ENCODE measurements around the gene GALNT10. TPM values are rescaled to one million over a fixed set of nuclear protein-coding genes. Genes with fewer than 3 reads are reported as not detected.

The GALNT10 gene
- total and polyA plus RNA-seq, 9 of the 15 experiments (the other 6 are each of a cell fraction or from before 2014, with no cell fraction given), result 4.6 to 37.1 (median 13.3) TPM

DNA sequence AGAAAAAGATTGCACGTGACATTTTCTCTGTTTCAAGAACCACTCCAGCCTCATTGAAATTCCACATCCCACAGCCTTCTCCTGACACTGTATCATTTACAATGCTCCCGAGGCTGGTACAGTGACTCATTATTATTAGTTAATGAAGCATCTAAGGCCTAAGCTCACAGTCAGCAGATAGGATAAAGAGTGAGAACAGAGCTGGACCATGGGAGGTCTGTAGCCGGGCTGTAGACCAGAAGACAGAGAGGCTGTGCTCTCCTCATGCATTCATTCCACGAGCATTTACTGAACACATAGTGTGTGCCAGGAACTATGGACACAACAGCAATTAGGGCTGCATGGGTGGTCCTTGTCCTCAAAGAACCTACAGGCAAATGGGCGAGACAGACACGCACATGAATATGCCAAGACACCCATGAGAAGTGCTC, 47.3 kb upstream of the GALNT10 start:
- no peak for TF ChIP-seq MXD1 (CRISPR knock-in tag; IDR thresholded peaks at IDR 0.05; ENCODE audit: borderline replicate concordance, poor library complexity, severe bottlenecking)
- no peak for TF ChIP-seq ESRRA (IDR thresholded peaks at IDR 0.05; ENCODE audit: borderline replicate concordance, low read depth)
- no peak for TF ChIP-seq SMARCA5 (IDR thresholded peaks at IDR 0.05)
- TF ChIP-seq ZNF717 (CRISPR knock-in tag; IDR thresholded peaks at IDR 0.05), result no peak
- TF ChIP-seq ZNF384 (IDR thresholded peaks at IDR 0.05; ENCODE audit: low read depth, low read length), result no peak
- TF ChIP-seq ZMIZ1 (IDR thresholded peaks at IDR 0.05; ENCODE audit: low read depth in 2 of 2, low read length in 2 of 2), result no peak
- TF ChIP-seq FUS (optimal IDR thresholded peaks at IDR 0.05; ENCODE audit: low read depth, low read length), result no peak
- no peak for TF ChIP-seq MYNN (IDR thresholded peaks at IDR 0.05)
- no peak for TF ChIP-seq MYNN (CRISPR knock-in tag; IDR thresholded peaks at IDR 0.05)
- no peak for TF ChIP-seq YBX1 (IDR thresholded peaks at IDR 0.05)
- TF ChIP-seq TAL1 (IDR thresholded peaks at IDR 0.05), result no peak
- no peak for TF ChIP-seq GTF2E2 (tag; IDR thresholded peaks at IDR 0.05)
- no peak for TF ChIP-seq RBM39 (optimal IDR thresholded peaks at IDR 0.05; ENCODE audit: low read depth, low read length)
- TF ChIP-seq, protein P1, sequence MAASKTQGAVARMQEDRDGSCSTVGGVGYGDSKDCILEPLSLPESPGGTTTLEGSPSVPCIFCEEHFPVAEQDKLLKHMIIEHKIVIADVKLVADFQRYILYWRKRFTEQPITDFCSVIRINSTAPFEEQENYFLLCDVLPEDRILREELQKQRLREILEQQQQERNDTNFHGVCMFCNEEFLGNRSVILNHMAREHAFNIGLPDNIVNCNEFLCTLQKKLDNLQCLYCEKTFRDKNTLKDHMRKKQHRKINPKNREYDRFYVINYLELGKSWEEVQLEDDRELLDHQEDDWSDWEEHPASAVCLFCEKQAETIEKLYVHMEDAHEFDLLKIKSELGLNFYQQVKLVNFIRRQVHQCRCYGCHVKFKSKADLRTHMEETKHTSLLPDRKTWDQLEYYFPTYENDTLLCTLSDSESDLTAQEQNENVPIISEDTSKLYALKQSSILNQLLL (CRISPR knock-in tag; IDR thresholded peaks at IDR 0.05; ENCODE audit: borderline replicate concordance), result no peak
- TF ChIP-seq, protein P2, sequence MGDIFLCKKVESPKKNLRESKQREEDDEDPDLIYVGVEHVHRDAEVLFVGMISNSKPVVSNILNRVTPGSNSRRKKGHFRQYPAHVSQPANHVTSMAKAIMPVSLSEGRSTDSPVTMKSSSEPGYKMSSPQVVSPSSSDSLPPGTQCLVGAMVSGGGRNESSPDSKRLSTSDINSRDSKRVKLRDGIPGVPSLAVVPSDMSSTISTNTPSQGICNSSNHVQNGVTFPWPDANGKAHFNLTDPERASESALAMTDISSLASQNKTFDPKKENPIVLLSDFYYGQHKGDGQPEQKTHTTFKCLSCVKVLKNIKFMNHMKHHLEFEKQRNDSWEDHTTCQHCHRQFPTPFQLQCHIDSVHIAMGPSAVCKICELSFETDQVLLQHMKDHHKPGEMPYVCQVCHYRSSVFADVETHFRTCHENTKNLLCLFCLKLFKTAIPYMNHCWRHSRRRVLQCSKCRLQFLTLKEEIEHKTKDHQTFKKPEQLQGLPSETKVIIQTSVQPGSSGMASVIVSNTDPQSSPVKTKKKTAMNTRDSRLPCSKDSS (IDR thresholded peaks at IDR 0.05; ENCODE audit: low read depth, partially characterized antibody), result no peak
- H3K4me2 ChIP-seq (ENCODE audit: insufficient read depth, low read length), result no peak overlapping the region
- no peak overlapping the region for H3K4me3 ChIP-seq
- no peak overlapping the region for H2AFZ ChIP-seq (ENCODE audit: low read depth, low read length)
- ATAC-seq (no peak), FAIRE-seq (no peak), DNase-seq (ENCODE audit: extremely low read depth in 1 of 4, low spot score in 3 of 4) (no peak)
- no peaks in the 10 kb centered on the region for H3K79me2 ChIP-seq (ENCODE audit: control insufficient read depth, insufficient read depth, low read length)
- in situ Hi-C loops (cut with MboI) (no loop called here), intact Hi-C loops (cut with micrococcal nuclease) (no loop called here)
- no TSS peak for BruUV-seq (replicated peaks)
- no peaks in the 10 kb centered on the region; the same call in 1 of the 2 replicates for H4K20me1 ChIP-seq (replicated peaks; ENCODE audit: control insufficient read depth, insufficient read depth, low read length)
- no peak overlapping the region for H3K27ac ChIP-seq (ENCODE audit: extremely low read depth, low read depth, low read length)
- H3K36me3 ChIP-seq (ENCODE audit: control insufficient read depth, insufficient read depth, low read length), result no peaks in the 10 kb centered on the region
- no peaks in the 10 kb centered on the region for H3K9me3 ChIP-seq (replicated peaks; ENCODE audit: control insufficient read depth, insufficient read depth, low read depth, low read length)
- CTCF ChIA-PET (ENCODE audit: low intra/inter-chr PET ratio), result no interaction called here
- no peaks in the 10 kb centered on the region for H3K9me1 ChIP-seq (ENCODE audit: control insufficient read depth, insufficient read depth, low read length)
- no peaks in the 10 kb centered on the region for H3K4me1 ChIP-seq (replicated peaks in 1 of 2; ENCODE audit: control insufficient read depth in 2 of 2, insufficient read depth in 2 of 2, low read length in 2 of 2)
- no peak overlapping the region for H3K9ac ChIP-seq (ENCODE audit: insufficient read depth in 1 of 2, low read depth in 2 of 2, low read length in 2 of 2)
- POLR2A ChIA-PET, result no interaction called here
- H3K27me3 ChIP-seq (ENCODE audit: control insufficient read depth in 2 of 2, insufficient read depth in 2 of 2, low read length in 2 of 2), result peaks cover 31 to 47% of the 10 kb centered on the region in 2 experiments
- 0% methylated on average over 6 of the region's 6 CpGs for WGBS (ENCODE audit: insufficient coverage, low coverage, missing lambda C conversion rate)

Measured in K562 (cell line).